HepG2 (cell line): Measurements from ENCODE around the gene OBP2A.

Experiments used
- POLR2A ChIP-seq, 2 experiments: IDR thresholded peaks; 2 replicates each; pipeline ENCODE4 v1.6.1; 2011; ENCODE audit warnings: low read depth in 2 of 2, low read length in 2 of 2, mild to moderate bottlenecking in 1 of 2, moderate library complexity in 1 of 2; ENCODE audit not compliant: insufficient read depth in 1 of 2
- PTBP1 ChIP-seq: fragments of 200-400 bp; formaldehyde crosslinking; IDR thresholded peaks from 2 replicates; pipeline ENCODE4 v1.6.1; 2018; ENCODE audit warnings: low read length, low read depth; ENCODE audit not compliant: poor library complexity, severe bottlenecking

DNA sequence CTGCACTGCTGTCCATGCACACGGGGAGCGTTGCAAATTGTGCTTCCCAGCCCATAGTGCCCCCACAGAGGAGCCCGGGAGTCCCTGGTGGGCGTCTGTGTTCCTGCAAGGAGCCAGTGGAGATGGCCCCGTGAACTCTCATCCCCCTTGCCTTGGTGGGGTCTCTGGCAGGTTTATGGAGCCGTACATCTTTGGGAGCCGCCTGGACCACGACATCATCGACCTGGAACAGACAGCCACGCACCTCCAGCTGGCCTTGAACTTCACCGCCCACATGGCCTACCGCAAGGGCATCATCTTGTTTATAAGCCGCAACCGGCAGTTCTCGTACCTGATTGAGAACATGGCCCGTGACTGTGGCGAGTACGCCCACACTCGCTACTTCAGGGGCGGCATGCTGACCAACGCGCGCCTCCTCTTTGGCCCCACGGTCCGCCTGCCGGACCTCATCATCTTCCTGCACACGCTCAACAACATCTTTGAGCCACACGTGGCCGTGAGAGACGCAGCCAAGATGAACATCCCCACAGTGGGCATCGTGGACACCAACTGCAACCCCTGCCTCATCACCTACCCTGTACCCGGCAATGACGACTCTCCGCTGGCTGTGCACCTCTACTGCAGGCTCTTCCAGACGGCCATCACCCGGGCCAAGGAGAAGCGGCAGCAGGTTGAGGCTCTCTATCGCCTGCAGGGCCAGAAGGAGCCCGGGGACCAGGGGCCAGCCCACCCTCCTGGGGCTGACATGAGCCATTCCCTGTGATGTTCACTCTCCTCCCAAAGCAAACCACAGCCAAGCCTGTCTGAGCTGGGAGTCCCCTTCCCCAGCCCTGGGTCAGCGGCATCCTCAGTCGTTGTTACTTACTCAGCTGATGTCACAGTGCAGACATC is 42.3 kb upstream of the OBP2A start:
- no peak for TF ChIP-seq PTBP1
- no peak for TF ChIP-seq POLR2A (IDR thresholded peaks at IDR 0.05; ENCODE audit: insufficient read depth in 1 of 2, low read depth in 2 of 2, low read length in 2 of 2)
